ENCODE data around the gene PIMREG.
A peak's percentile ranks its signal among the peaks of the same experiment; 100 is the strongest.

Gene PIMREG

DNA sequence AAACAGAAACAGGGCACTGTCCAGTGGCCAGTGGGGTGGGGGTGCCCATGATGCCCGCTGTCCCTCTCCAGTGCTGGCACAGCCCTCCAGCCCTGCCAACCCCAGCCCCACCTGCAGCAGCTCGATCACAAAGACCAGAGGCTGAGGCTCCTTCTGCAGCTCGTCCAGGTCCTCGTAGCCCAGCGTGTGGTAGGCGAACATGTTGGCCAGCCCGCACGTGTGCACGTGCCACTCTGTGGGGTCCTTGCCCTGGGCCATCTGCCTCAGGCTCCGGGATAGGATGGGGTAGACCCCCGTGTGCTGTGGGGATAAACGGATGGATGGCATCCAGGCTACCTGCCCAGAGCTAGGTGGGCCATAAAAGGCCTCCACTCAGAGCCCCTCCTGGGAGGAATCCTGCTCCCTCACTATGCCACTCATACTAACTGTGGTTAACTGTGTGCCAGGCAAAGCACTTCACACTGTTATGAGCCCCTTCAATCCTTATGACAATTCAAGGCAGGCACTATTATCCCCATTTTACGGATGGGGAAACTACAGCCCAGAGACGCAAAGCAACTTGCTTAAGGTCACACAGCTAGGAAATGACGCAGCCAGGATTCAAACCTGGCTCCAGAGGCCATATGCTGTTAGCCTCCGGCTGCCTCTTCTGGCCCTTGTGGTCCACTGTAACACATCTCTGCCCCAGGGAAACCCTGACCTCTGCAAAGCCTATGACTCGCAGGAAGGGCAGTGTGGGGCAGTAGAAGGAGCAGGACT lies 15.9 kb upstream of the PIMREG start:
- no peak for TF ChIP-seq ZBTB21 (tag by site-specific recombination; IDR thresholded peaks at IDR 0.05)
- TF ChIP-seq ZNF354C (tag by site-specific recombination; IDR thresholded peaks at IDR 0.05; ENCODE audit: borderline replicate concordance, low read depth), result no peak
- no peak for TF ChIP-seq ZNF660 (tag by site-specific recombination; IDR thresholded peaks at IDR 0.05)
- no peak for TF ChIP-seq OVOL3 (tag by site-specific recombination; IDR thresholded peaks at IDR 0.05)
- peak; percentile 68; the same call in 1 of the 2 replicates for TF ChIP-seq ZNF768 (tag by site-specific recombination; IDR thresholded peaks at IDR 0.05)
- Histone ChIP-seq H3K27ac (ENCODE audit: extremely low read depth, low read depth, low read length) (no peak overlapping the region), H3K9me3 (ENCODE audit: control insufficient read depth, insufficient read depth, low read depth, low read length) (no peaks in the 10 kb centered on the region; the same call in 1 of the 2 replicates), H3K4me3 (ENCODE audit: low read depth, low read length) (no peak overlapping the region), H3K36me3 (ENCODE audit: control insufficient read depth in 2 of 2, insufficient read depth in 1 of 2, low read length in 2 of 2) (no peaks in the 10 kb centered on the region), H3K4me1 (ENCODE audit: control insufficient read depth, insufficient read depth, low read length) (no peaks in the 10 kb centered on the region)
- ChIA-PET CTCF (interaction anchor here (0.6 to 1.1 kb wide), 5 partner anchors 8 to 835 kb away, joined by 3 read pairs; no protein-coding TSS in a partner anchor), POLR2A (no interaction called here)

DNA sequence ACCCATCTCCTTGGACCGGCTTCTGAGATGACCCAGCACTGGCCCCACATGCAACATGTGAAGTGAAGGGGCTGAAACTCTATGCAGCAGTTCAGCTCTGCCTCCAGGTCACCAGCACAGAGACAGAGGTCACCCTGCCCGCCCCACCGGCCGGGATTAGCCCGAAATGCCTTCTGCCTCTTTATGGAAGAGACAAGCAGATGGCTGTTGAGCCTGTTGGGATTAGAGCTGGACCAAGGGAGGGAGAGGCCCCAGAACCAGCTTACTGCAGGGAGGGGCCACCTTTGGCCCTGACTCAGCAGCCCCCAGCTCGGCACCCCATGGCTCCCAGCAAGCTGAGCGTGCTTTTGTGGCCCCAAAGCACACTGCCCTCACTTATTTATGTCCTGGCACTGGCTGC lies 15.0 kb upstream of the PIMREG start:
- no peak overlapping the region for H3K27ac ChIP-seq (ENCODE audit: extremely low read depth, low read depth, low read length)
- no peaks in the 10 kb centered on the region for H3K36me3 ChIP-seq (ENCODE audit: control insufficient read depth in 2 of 2, insufficient read depth in 1 of 2, low read length in 2 of 2)
- ChIA-PET CTCF (interaction anchor here (0.6 to 1.1 kb wide), 2 partner anchors 16 to 836 kb away, joined by 3 to 4 read pairs; no protein-coding TSS in a partner anchor), POLR2A (no interaction called here)
- TF ChIP-seq KLF10 (tag by site-specific recombination; IDR thresholded peaks at IDR 0.05) (no peak), ZNF664 (tag by site-specific recombination; IDR thresholded peaks at IDR 0.05) (no peak), SALL2 (tag by site-specific recombination; IDR thresholded peaks at IDR 0.05; ENCODE audit: borderline replicate concordance) (no peak), ZBTB8A (tag by site-specific recombination; IDR thresholded peaks at IDR 0.05) (no peak), ZNF610 (tag by site-specific recombination; IDR thresholded peaks at IDR 0.05; ENCODE audit: borderline replicate concordance) (no peak)
- TF ChIP-seq, protein P1, sequence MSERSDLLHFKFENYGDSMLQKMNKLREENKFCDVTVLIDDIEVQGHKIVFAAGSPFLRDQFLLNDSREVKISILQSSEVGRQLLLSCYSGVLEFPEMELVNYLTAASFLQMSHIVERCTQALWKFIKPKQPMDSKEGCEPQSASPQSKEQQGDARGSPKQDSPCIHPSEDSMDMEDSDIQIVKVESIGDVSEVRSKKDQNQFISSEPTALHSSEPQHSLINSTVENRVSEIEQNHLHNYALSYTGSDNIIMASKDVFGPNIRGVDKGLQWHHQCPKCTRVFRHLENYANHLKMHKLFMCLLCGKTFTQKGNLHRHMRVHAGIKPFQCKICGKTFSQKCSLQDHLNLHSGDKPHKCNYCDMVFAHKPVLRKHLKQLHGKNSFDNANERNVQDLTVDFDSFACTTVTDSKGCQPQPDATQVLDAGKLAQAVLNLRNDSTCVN (tag by site-specific recombination; optimal IDR thresholded peaks at IDR 0.05), result no peak
- TF ChIP-seq, protein P2, sequence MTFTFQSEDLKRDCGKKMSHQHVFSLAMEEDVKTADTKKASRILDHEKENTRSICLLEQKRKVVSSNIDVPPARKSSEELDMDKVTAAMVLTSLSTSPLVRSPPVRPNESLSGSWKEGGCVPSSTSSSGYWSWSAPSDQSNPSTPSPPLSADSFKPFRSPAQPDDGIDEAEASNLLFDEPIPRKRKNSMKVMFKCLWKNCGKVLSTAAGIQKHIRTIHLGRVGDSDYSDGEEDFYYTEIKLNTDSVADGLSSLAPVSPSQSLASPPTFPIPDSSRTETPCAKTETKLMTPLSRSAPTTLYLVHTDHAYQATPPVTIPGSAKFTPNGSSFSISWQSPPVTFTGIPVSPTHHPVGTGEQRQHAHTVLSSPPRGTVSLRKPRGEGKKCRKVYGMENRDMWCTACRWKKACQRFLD (tag by site-specific recombination; IDR thresholded peaks at IDR 0.05), result no peak
- H3K4me3 ChIP-seq (ENCODE audit: low read depth, low read length), result no peak overlapping the region
- no peaks in the 10 kb centered on the region for H3K4me1 ChIP-seq (ENCODE audit: control insufficient read depth, insufficient read depth, low read length)
- H3K9me3 ChIP-seq (ENCODE audit: control insufficient read depth, insufficient read depth, low read depth, low read length), result no peaks in the 10 kb centered on the region; the same call in 1 of the 2 replicates

DNA sequence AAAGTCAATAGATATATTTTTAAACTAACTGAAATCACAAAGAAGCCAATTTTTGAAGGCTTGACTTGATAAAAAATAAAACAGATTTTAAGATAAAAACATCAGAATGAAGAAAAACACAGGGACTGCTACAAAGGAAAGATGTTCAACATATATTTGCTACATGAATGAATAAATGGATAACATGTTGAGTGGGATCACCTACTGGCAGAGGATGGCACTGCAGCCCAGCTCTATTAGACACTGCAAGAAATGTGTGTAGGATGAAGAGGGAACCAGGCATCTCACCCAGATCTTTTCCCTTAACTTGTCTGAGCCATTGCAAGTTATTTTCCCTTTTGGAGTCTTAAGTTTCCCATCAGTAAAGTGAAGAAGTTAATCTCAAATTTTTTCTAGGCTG lies 13.5 kb upstream of the PIMREG start:
- CTCF ChIA-PET, result interaction anchor here (0.8 to 1.3 kb wide), 5 partner anchors 9 to 839 kb away, joined by 3 to 6 read pairs (median 4); no protein-coding TSS in a partner anchor

More for the DNA sequence above, 13.5 kb upstream of the PIMREG start:
- Histone ChIP-seq H3K4me3 (ENCODE audit: low read depth, low read length) (no peak overlapping the region), H3K36me3 (ENCODE audit: control insufficient read depth in 2 of 2, insufficient read depth in 1 of 2, low read length in 2 of 2) (no peaks in the 10 kb centered on the region), H3K4me1 (ENCODE audit: control insufficient read depth, insufficient read depth, low read length) (no peaks in the 10 kb centered on the region), H3K27ac (ENCODE audit: extremely low read depth, low read depth, low read length) (no peak overlapping the region), H3K9me3 (ENCODE audit: control insufficient read depth, insufficient read depth, low read depth, low read length) (no peaks in the 10 kb centered on the region; the same call in 1 of the 2 replicates)
- TF ChIP-seq ZNF354C (tag by site-specific recombination; IDR thresholded peaks at IDR 0.05; ENCODE audit: borderline replicate concordance, low read depth) (no peak), SETDB1 (IDR thresholded peaks at IDR 0.05; ENCODE audit: insufficient read length, low read length) (peak; percentile 49), ZXDB (tag by site-specific recombination; IDR thresholded peaks at IDR 0.05) (no peak), ZFP37 (tag by site-specific recombination; IDR thresholded peaks at IDR 0.05) (no peak), ZNF843 (tag by site-specific recombination; IDR thresholded peaks at IDR 0.05) (no peak)
- TF ChIP-seq, protein P3, sequence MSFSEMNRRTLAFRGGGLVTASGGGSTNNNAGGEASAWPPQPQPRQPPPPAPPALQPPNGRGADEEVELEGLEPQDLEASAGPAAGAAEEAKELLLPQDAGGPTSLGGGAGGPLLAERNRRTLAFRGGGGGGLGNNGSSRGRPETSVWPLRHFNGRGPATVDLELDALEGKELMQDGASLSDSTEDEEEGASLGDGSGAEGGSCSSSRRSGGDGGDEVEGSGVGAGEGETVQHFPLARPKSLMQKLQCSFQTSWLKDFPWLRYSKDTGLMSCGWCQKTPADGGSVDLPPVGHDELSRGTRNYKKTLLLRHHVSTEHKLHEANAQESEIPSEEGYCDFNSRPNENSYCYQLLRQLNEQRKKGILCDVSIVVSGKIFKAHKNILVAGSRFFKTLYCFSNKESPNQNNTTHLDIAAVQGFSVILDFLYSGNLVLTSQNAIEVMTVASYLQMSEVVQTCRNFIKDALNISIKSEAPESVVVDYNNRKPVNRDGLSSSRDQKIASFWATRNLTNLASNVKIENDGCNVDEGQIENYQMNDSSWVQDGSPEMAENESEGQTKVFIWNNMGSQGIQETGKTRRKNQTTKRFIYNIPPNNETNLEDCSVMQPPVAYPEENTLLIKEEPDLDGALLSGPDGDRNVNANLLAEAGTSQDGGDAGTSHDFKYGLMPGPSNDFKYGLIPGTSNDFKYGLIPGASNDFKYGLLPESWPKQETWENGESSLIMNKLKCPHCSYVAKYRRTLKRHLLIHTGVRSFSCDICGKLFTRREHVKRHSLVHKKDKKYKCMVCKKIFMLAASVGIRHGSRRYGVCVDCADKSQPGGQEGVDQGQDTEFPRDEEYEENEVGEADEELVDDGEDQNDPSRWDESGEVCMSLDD (tag by site-specific recombination; IDR thresholded peaks at IDR 0.05), result no peak
- TF ChIP-seq, protein P4, sequence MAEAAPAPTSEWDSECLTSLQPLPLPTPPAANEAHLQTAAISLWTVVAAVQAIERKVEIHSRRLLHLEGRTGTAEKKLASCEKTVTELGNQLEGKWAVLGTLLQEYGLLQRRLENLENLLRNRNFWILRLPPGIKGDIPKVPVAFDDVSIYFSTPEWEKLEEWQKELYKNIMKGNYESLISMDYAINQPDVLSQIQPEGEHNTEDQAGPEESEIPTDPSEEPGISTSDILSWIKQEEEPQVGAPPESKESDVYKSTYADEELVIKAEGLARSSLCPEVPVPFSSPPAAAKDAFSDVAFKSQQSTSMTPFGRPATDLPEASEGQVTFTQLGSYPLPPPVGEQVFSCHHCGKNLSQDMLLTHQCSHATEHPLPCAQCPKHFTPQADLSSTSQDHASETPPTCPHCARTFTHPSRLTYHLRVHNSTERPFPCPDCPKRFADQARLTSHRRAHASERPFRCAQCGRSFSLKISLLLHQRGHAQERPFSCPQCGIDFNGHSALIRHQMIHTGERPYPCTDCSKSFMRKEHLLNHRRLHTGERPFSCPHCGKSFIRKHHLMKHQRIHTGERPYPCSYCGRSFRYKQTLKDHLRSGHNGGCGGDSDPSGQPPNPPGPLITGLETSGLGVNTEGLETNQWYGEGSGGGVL (tag by site-specific recombination; IDR thresholded peaks at IDR 0.05), result no peak
- POLR2A ChIA-PET, result no interaction called here

All from HEK293 (cell line).